Measurements from ENCODE around the gene NOL4L.

NOL4L gene

DNA sequence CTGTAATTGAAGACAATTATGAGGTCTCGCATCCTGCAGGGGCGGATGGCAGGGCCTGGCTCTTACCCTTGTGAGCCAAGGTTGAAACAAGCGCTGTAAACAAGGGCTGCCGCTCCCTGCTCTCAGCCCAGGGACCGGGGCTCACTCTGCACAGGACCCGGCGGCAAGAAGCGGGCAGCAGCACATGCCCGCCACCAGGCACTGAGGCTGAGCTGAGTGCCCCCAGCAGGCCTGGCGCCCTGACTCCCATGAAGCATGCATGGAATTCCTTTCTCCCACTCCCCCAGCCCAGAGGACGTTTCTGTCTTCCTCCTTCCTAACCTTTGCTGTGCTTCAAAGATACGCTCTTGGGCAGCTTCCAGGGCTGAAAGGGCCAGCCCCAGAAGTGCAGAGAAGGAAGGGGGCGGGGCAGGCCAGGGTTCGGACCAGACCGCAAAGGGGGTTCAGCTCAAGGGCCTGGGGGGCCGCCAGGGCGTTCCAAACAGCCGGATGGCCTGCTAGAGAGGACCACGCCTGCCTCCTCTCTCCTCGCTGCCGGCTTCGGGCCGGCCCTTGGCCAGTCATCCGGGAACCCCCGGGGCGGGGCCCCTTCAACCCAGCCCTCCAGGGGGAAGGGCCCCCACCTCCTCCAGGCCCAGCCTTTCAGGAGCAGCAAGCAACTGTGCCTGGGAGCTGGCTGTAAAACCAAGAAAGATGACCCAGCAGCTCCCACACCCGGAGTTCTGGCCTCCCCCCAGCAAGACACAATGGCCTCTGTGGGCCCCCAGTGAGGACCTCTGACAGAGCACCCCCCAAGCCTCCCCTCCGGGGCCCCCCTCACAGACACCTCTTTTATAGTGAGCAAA lies 109.9 kb downstream of the NOL4L start:
- no peak overlapping the region for H3K4me3 ChIP-seq (ENCODE audit: low read depth, low read length)

DNA sequence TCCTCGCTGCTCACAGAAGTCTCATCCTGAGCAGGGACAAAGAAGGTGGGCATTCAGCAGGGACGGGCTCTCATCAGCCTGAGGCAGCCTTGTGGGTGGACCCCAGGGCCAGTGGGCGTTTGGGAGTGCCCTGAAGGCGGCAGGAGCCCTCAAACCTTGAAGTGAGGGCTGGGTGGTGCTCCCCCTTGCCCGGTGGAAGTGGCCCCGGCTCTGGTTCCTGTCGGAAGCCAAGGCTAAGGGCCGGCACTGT lies 110.5 kb downstream of the NOL4L start:
- H3K4me3 ChIP-seq (ENCODE audit: low read depth, low read length), result no peak overlapping the region
- TF ChIP-seq, protein P1, sequence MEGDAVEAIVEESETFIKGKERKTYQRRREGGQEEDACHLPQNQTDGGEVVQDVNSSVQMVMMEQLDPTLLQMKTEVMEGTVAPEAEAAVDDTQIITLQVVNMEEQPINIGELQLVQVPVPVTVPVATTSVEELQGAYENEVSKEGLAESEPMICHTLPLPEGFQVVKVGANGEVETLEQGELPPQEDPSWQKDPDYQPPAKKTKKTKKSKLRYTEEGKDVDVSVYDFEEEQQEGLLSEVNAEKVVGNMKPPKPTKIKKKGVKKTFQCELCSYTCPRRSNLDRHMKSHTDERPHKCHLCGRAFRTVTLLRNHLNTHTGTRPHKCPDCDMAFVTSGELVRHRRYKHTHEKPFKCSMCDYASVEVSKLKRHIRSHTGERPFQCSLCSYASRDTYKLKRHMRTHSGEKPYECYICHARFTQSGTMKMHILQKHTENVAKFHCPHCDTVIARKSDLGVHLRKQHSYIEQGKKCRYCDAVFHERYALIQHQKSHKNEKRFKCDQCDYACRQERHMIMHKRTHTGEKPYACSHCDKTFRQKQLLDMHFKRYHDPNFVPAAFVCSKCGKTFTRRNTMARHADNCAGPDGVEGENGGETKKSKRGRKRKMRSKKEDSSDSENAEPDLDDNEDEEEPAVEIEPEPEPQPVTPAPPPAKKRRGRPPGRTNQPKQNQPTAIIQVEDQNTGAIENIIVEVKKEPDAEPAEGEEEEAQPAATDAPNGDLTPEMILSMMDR (IDR thresholded peaks at IDR 0.05; ENCODE audit: borderline replicate concordance, insufficient read depth, low read depth, low read length), result no peak

More for the DNA sequence above, 109.9 kb downstream of the NOL4L start:
- TF ChIP-seq, protein P1 (IDR thresholded peaks at IDR 0.05; ENCODE audit: borderline replicate concordance, insufficient read depth, low read depth, low read length), result no peak

DNA sequence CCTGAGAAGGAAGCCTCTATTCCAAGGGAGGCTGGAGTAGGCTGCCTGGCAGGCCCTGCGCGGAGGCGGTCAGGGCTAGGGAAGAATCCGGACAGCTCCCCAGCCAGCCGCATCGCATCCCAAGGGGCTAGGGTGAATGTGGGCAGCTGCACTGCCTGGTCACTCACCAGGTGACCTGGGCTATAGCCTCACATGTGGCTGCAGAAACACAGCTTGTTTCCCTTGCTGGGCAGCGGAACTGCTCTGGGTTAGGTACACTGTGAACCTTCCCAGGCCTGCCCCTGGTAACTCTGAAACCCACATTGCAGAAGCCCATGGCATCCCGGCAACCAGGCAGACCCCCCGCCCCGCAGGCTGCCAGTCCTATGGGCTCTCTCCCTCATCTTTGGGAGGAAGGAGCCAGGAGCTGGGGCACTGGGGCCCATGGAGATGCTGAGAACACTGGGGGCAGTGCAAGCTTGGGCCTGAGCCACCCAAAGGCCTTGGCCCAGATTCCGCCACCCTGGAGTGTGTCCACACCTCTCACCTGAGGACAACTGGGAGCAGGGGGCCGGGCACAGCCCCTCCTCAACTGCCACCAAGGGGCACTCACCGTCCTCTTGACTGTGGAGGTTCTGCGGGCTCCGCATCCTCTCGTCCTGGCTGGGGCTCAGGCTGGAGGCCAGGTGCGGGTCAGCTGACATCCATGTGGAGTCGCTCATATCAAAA lies 111.0 kb downstream of the NOL4L start:
- no peak overlapping the region for H3K4me3 ChIP-seq (ENCODE audit: low read depth, low read length)
- TF ChIP-seq, protein P1 (IDR thresholded peaks at IDR 0.05; ENCODE audit: borderline replicate concordance, insufficient read depth, low read depth, low read length), result no peak

DNA sequence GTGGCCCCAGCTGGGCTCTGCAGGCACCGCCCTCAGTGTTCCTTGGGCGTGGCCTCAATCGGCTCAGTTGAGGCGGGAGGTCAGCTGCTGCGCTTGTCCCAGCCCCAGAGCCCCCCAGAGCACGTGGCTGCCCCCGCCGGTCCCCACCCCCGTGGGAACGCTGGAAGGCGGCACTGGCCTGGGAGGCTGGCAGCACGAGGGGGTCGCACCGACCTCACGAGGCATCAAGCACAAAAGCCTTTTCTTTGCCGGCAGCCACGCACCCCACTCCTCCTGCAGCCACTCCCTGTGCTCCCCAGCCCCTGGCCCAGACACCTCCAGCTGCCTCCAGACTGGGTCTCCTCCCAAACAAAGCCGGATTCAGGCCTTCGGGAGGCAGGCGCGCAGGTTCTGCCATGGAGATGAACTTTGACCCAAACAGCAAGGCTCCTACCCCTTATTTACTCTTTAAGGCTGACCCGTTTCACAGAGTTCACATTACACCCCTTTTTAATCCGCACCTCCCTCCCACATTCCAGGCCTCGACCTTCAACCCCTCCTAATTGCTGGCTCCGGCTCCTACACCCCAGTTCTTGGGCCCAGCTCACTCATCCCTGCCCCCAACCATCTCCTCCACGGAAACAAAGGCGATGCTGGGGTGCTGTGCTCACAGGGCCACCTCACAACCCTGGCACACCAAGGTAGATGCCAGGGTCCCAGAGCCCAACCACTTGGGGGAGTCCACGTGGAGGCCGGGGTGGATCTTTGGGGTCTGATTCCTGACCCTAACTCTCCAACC lies 111.7 kb downstream of the NOL4L start:
- H3K4me3 ChIP-seq (ENCODE audit: low read depth, low read length), result no peak overlapping the region
- TF ChIP-seq, protein P1 (IDR thresholded peaks at IDR 0.05; ENCODE audit: borderline replicate concordance, insufficient read depth, low read depth, low read length), result no peak

DNA sequence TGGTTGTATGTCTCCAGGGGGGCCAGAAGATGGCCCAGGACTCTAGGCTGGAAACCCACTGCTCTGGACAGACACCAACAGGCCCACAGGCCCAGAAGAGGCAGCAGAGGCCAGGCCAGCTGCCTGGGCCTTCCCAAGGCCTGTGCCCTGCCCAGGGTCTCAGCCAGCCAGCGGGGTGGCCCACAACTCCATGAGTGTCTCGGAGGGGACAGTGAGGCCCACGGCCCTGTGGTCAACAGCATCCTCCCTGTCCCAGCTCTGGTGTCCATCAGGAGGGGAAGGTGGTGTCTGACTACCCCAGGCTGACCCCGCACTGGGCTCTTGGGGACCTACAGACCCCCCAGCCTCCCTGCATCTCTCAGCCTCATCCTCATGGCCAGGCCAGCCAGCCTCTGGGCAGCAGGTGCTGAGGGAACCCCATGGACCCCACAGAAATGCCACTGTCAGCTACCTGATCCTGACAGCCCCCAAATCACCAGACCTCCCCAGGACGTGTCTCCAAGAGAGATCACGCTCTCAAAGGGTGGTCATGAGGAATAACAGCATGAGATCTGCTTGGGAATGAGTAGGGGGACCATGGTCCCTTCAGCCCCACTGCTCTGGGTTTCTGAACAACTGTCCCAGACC lies 112.4 kb downstream of the NOL4L start:
- no peak overlapping the region for H3K4me3 ChIP-seq (ENCODE audit: low read depth, low read length)
- TF ChIP-seq, protein P1 (IDR thresholded peaks at IDR 0.05; ENCODE audit: borderline replicate concordance, insufficient read depth, low read depth, low read length), result no peak

DNA sequence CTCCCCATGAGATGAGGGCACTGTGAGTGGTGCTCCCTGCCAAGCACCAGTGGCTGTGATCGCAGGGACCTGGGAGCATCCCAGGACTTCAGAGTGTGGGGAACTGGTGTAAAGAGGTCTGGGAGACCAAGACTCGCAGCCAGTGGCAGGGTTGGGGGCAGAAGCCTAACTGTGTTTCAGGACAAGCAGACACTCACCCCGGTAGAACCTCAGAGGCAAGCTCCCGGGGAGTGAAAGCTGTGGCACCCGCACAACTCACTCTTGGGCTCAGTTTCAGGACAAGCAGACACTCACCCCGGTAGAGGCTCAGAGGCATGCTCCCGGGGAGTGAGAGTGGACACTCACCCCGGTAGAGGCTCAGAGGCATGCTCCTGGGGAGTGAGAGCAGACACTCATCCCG lies 114.2 kb downstream of the NOL4L start:
- H3K4me3 ChIP-seq (ENCODE audit: low read depth, low read length), result no peak overlapping the region
- TF ChIP-seq, protein P1 (IDR thresholded peaks at IDR 0.05; ENCODE audit: borderline replicate concordance, insufficient read depth, low read depth, low read length), result no peak
